ENCODE results near the gene CEP43. TPM values are rescaled to one million over a fixed set of nuclear protein-coding genes. Genes with fewer than 3 reads are reported as not detected.

Gene CEP43
- total RNA-seq, 1 donor from 2014 or later, result 10.7 TPM

DNA sequence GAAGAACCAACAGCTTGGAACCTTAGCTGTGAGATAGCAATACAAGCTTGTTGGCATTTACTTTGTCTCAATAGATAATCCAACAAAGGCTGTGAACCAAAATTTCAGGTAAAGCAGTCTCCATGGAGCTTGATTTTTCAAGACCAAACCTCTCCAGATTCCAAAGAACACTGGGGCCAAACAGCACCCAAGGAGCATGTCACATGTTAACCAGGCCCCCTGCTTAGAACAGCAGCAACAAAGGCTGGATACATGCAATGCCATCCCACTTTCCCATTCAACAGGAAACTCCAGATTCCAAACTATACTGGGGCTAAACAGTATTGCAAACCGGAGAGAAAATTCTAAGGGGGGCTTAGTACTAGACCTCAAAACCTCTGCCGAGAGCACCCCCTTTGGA is 27.1 kb upstream of the CEP43 start:
- TF ChIP-seq, protein P1, sequence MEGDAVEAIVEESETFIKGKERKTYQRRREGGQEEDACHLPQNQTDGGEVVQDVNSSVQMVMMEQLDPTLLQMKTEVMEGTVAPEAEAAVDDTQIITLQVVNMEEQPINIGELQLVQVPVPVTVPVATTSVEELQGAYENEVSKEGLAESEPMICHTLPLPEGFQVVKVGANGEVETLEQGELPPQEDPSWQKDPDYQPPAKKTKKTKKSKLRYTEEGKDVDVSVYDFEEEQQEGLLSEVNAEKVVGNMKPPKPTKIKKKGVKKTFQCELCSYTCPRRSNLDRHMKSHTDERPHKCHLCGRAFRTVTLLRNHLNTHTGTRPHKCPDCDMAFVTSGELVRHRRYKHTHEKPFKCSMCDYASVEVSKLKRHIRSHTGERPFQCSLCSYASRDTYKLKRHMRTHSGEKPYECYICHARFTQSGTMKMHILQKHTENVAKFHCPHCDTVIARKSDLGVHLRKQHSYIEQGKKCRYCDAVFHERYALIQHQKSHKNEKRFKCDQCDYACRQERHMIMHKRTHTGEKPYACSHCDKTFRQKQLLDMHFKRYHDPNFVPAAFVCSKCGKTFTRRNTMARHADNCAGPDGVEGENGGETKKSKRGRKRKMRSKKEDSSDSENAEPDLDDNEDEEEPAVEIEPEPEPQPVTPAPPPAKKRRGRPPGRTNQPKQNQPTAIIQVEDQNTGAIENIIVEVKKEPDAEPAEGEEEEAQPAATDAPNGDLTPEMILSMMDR (IDR thresholded peaks at IDR 0.05), result no peak
- Histone ChIP-seq H3K36me3 (no peaks in the 10 kb centered on the region), H3K4me3 (no peak overlapping the region), H3K4me1 (no peaks in the 10 kb centered on the region), H3K9me3 (no peaks in the 10 kb centered on the region), H3K27me3 (no peaks in the 10 kb centered on the region), H3K27ac (no peak overlapping the region)
- no peak for ATAC-seq
- intact Hi-C loops (cut with DNase I), result no loop called here
- DNase-seq, result no peak

GRCh38 chr6:166976636-166977035 is 22.6 kb upstream of the CEP43 start:
- DNase-seq, result no peak
- no peak for ATAC-seq
- no peaks in the 10 kb centered on the region for H3K36me3 ChIP-seq
- no peak overlapping the region for H3K27ac ChIP-seq
- TF ChIP-seq, protein P1 (IDR thresholded peaks at IDR 0.05), result no peak
- no peaks in the 10 kb centered on the region for H3K4me1 ChIP-seq
- no peaks in the 10 kb centered on the region for H3K27me3 ChIP-seq
- H3K4me3 ChIP-seq, result no peak overlapping the region
- intact Hi-C loops (cut with DNase I), result no loop called here
- no peaks in the 10 kb centered on the region for H3K9me3 ChIP-seq

DNA sequence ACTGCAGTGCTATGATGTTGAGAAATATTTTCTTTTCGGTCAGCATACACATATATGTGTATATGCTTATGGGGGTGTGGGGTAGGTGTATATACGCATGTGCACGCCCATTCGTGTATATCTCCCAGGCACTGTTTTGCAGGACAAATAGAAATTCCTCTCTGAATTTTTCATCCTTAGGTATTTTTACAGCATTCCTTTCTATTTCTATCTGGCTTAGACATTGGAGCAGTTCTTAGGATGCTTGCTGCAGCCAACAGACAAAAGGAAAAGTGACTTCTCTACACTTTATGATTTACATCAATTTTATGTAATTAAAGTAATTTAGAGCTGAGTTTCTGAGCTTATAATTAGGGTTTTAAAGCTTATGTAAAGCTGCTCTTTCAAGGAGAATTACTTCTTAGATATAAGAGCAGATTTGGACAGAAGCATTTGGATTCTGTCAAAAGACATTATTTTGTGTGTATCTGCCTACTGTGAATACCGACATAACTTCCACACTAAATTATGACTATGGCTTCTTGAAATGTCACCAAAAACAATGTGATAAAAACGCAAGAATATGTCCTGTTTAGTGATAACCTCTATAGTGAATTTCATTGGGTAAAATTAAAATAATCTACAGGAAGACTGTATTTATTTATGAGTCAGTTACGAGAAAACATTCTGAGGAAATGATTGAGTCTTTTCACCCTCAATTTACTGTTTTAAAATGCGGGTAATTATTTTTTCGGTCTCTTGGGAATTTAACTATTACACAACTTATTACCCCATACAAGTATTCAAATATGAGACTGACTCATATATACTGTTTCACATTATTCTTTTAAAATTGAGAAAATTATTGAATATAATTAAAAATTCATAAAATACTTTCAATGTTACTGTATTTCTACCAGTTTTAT is 21.3 kb upstream of the CEP43 start:
- no peak overlapping the region for H3K4me3 ChIP-seq
- DNase-seq (no peak), ATAC-seq (no peak)
- H3K4me1 ChIP-seq, result no peaks in the 10 kb centered on the region
- no peaks in the 10 kb centered on the region for H3K36me3 ChIP-seq
- intact Hi-C loops (cut with DNase I), result no loop called here
- H3K27ac ChIP-seq, result no peak overlapping the region
- H3K27me3 ChIP-seq, result no peaks in the 10 kb centered on the region
- TF ChIP-seq, protein P1 (IDR thresholded peaks at IDR 0.05), result no peak
- H3K9me3 ChIP-seq, result no peaks in the 10 kb centered on the region

DNA sequence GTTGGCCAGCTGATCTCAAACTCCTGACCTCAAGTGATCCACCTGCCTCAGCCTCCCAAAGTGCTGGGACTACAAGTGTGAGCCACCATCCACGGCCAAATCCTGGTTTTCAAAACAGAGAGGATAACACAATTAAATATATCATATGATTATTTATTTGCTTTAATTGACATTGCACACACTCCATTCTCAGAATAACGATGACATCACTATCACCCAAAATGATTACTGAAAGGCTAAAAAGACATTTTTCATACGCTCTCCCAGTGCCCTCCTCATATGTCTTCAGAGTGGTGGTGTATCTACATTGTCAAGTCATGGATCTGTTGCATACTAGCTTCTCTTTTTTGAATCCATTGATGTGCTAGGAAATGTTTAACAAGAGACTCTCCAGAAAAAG is 18.5 kb upstream of the CEP43 start:
- Histone ChIP-seq H3K4me3 (no peak overlapping the region), H3K36me3 (no peaks in the 10 kb centered on the region), H3K9me3 (no peaks in the 10 kb centered on the region), H3K4me1 (no peaks in the 10 kb centered on the region), H3K27ac (no peak overlapping the region), H3K27me3 (no peaks in the 10 kb centered on the region)
- intact Hi-C loops (cut with DNase I), result no loop called here
- ATAC-seq, result no peak
- TF ChIP-seq, protein P1 (IDR thresholded peaks at IDR 0.05), result no peak
- DNase-seq, result no peak

GRCh38 chr6:166987448-166987847 is 11.7 kb upstream of the CEP43 start:
- Histone ChIP-seq H3K4me1 (no peaks in the 10 kb centered on the region), H3K27ac (no peak overlapping the region), H3K9me3 (no peaks in the 10 kb centered on the region), H3K27me3 (no peaks in the 10 kb centered on the region), H3K36me3 (no peaks in the 10 kb centered on the region), H3K4me3 (no peak overlapping the region)
- ATAC-seq (no peak), DNase-seq (no peak)
- intact Hi-C loops (cut with DNase I), result no loop called here
- TF ChIP-seq, protein P1 (IDR thresholded peaks at IDR 0.05), result no peak
